CD4-positive, alpha-beta T cell treated with Interleukin-4 for 1 hour (primary cell): ENCODE data around the gene TYRO3.
"Not testable (repeated sequence)": the region's sequence is repeated elsewhere in the genome, so short reads cannot be mapped to it uniquely, and the experiment has no call there.

Experiments
- DNase-seq, 2 donors: peaks; one replicate each; pipeline ENCODE4 v3.0.0-alpha.2; 2020 to 2022

The TYRO3 gene

DNA sequence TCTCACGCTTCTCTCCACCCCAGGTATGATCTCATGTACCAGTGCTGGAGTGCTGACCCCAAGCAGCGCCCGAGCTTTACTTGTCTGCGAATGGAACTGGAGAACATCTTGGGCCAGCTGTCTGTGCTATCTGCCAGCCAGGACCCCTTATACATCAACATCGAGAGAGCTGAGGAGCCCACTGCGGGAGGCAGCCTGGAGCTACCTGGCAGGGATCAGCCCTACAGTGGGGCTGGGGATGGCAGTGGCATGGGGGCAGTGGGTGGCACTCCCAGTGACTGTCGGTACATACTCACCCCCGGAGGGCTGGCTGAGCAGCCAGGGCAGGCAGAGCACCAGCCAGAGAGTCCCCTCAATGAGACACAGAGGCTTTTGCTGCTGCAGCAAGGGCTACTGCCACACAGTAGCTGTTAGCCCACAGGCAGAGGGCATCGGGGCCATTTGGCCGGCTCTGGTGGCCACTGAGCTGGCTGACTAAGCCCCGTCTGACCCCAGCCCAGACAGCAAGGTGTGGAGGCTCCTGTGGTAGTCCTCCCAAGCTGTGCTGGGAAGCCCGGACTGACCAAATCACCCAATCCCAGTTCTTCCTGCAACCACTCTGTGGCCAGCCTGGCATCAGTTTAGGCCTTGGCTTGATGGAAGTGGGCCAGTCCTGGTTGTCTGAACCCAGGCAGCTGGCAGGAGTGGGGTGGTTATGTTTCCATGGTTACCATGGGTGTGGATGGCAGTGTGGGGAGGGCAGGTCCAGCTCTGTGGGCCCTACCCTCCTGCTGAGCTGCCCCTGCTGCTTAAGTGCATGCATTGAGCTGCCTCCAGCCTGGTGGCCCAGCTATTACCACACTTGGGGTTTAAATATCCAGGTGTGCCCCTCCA is 19.1 kb downstream of the TYRO3 start:
- DNase-seq, result no peak

DNA sequence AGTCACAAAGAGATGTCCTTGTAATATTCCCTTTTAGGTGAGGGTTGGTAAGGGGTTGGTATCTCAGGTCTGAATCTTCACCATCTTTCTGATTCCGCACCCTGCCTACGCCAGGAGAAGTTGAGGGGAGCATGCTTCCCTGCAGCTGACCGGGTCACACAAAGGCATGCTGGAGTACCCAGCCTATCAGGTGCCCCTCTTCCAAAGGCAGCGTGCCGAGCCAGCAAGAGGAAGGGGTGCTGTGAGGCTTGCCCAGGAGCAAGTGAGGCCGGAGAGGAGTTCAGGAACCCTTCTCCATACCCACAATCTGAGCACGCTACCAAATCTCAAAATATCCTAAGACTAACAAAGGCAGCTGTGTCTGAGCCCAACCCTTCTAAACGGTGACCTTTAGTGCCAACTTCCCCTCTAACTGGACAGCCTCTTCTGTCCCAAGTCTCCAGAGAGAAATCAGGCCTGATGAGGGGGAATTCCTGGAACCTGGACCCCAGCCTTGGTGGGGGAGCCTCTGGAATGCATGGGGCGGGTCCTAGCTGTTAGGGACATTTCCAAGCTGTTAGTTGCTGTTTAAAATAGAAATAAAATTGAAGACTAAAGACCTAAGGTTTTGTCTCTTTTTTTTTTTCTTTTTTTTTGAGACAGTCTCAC is 19.8 kb downstream of the TYRO3 start:
- DNase-seq, result no peak

- no peak for DNase-seq
Observed at GRCh38 chr15:41581110-41581509, 22.1 kb downstream of the TYRO3 start.

GRCh38 chr15:41583795-41584194 is 24.8 kb downstream of the TYRO3 start:
- DNase-seq, result no peak

GRCh38 chr15:41584636-41585126 is 25.7 kb downstream of the TYRO3 start:
- DNase-seq, result no peak

DNA sequence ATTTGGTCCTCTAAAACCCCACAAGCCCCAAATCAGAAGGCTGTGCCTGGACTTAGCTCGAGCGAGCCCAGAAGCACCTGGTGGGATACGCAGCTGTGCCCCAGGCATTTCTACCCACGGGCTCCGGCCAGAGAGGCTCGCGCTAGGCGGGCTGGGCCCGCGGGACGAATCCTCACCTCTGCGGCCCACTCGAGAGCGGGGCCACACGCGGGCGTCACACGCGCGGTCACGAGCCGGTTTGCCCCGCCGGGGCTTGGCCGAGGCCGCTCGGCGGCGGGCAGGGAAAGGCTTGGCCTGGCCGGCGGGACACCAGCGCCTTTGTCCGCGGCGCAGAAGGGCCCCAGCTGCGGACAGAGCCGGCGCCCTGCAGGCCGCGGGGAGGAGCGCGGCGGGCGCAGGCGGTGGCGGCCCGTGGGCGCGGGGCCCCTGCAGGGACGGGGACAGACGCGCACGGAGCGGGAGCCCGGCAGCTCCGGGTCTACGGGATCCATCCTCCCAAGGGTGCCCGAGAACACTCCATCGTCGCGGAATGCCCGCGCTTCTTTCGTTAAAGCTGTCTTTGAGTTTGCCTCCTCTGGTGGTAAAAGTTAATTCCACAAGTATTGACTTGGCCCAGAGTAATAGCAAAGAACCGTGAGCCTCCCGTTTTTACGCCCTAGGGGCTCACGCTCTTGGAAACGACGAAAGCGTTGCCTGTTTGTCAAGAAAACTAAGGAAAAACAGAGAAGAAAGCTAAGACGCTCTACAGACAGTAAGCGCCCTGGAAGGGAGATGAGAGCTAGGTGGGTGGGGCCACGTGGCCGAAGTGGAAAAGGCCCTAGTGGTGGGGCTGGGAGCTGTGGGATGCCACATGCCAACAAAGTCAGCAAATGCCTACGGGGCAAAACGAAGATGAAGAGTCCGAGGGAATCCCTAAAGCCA is 26.4 kb downstream of the TYRO3 start:
- peak in 1 of 2 donors; percentile 26 for DNase-seq

- not testable (repeated sequence) for DNase-seq
Observed at GRCh38 chr15:41586531-41587282, 27.7 kb downstream of the TYRO3 start.

GRCh38 chr15:41589018-41589417 is 30.0 kb downstream of the TYRO3 start:
- not testable (repeated sequence) for DNase-seq

DNA sequence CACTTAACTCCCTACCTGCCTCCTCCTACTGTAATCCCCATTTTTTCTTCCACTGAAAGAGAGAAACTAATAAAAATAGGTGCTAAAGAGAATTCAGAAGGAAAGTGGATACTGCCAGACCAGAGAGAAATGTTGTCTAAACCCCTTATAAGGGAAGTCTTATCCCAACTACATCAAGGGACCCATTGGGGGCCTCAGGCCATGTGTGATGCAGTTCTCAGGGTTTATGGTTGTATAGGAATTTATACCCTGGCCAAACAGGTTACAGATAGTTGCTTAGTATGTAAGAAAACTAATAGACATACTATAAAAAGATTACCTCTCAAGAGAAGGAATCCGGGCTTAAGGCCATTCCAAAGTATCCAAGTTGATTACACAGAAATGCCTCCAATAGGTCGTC is 30.6 kb downstream of the TYRO3 start:
- DNase-seq, result not testable (repeated sequence)

- DNase-seq, result not testable (repeated sequence)
Observed at GRCh38 chr15:41591217-41591616, 32.2 kb downstream of the TYRO3 start.

- not testable (repeated sequence) for DNase-seq
Observed at GRCh38 chr15:41592718-41593117, 33.7 kb downstream of the TYRO3 start.

DNA sequence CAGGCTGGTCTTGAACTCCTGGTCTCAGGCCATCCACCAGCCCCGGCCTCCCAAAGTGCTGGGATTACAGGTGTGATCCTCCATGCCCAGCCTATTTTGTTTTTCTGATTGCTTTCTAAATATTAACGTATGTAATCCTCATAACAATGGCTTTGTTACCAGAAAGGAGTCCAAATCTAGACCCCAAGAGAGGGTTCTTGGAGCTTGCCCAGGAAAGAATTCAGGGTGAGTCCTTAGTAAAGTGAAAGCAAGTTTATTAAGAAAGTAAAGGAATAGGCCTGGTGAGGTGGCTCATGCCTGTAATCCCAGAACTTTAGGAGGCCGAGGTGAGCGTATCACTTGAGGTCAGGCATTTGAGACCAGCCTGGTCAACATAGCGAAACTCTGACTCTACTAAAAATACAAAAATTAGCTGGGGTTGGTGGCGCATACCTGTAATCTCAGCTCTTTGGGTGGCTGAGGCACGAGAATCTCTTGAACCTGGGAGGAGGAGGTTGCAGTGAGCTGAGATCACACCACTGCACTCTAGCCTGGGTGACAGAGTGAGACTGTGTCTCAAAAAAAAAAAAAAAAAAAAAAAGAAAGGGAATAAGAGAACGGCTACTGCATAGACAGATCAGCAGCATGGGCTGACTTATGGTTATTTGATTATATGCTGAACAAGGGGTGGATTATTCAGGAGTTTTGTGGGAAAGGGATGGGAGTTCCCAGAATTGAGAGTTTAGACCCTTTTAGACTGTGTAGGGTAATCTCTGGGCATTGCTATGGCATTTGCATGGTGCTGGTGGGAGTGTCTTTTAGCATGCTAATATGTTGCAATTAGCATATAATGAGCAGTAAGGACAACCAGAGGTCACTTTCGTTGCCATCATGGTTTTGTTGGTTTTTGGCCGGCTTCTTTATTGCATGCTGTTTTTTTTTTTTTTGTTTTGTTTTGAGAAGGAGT is 36.1 kb downstream of the TYRO3 start:
- DNase-seq, result no peak

DNA sequence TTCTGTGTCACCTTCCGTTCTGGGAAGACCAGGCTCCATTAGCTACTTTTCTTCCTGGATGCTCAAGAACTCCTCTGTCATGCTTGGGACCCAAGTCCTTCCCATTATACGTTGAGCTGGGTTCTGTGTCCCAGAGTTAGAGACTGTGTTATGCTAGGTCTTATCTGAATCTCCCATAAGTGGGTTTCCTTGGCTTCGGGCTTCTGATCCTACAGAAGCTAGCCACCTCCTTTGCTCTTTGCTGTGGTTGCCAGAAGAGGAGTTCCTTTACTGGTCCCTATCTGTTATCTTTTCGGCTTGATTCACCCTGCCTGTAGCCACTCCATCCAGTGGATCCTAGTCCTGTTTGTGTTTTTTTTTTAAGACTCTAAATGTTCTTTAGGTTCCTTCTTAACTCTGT is 38.0 kb downstream of the TYRO3 start:
- no peak for DNase-seq

DNA sequence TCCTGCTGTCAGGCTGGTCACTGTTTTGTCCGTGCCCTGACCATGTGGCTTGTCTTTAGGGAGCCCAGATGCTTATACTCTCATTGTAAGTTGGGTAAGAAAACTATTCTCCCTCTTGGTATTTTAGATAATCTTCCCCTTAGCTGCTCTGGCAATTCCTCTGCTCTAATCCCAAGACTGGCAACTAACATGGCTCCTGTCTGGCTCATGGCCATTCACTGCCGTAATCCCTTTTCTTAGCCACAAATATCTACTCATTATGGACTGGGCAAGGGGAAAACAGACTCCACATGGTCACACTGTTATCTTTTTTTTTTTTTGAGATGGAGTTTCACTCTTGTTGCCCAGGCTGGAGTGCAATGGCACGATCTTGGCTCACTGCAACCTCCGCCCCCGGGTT is 38.8 kb downstream of the TYRO3 start:
- DNase-seq, result no peak

GRCh38 chr15:41599061-41599460 is 40.0 kb downstream of the TYRO3 start:
- DNase-seq, result no peak

DNA sequence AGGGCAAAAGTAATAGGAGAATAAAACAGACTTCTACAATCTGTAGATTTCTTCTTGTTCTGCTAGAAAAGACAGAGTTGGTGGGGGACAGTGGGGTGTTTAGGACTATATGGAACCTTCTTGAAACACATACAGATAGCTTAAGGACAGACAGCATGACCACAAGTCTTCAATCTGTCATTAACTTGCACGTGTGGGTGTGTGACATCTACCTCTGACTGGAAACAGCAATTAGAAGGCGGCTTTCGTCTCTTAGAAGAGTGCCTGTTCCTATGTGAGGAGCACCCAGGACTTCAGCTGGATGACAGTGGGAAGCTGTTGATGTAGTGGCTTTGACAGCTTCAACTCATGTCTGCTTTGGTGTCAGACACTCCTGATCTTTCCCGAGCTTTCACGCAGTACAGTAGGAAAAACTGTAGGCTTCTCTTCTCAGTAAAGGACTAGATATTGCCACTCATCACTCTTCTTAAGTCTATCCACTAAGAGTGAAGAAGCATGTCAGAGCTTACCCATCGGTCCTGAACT is 44.5 kb downstream of the TYRO3 start:
- DNase-seq, result no peak

DNA sequence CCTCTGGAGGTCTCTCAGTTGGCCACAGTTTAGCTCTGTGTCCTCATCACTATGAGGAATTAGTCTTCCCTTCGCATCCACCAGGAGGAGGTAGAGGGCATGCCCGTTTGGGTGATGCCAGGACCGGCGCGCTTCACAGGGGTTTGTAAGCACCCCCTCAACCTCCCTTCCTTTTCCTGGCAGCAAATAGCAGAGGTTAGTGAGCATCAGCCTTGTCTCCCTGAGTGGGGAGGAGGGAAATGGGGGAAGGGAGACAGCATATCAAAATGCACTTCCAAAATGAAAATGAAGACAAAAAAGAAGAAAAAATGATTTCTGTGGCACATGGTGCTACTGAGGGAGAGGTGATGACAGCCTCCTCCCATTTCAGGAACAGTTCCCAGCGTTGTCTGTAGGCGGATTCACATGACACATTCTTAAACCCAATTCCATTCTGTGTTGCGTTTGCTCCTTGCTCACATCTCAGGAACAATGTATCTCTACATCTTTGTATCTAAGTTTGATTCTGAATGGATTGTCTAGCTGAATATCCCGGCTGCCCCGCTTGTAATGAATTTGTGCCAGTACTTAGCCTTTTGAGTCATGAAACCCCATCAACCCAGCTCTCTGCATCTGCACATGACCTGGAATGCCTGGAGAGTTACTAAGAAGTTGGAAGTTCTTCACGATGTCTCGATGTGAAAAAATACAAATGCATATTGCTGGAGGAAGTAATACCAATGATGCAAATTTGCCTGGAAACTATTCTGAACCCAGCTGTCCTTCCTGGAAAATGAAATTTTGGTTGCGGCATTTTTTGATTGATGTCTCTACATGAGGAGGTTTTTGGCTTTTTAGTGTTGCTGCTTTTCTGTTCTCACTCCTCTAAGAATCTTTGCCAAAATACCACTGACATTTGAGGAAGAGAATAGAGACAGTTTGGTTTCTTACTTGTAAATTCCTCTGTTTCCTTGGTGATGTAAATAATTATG is 45.2 kb downstream of the TYRO3 start:
- DNase-seq, result peak; percentile 59 to 60

DNA sequence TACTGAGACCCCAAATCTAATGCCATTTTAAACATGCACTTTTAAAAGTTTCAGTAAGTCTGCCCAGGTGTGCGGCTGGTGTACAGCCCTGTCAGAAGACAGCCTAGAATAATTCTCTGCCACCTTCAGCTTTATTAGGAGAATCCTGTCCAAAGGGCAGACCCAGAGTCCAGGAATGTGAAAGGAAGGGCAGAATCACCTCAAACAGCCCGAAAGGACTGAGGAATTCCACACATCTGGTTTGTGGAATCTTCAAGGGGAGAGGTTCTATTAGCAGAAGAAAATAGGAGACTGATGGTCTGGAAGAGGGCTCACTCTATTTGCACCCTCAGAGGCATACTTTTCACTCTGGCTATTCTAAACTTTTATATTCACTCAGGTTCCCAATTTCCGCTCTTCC is 46.6 kb downstream of the TYRO3 start:
- no peak for DNase-seq

- DNase-seq, result no peak
Observed at GRCh38 chr15:41606997-41607396, 48.0 kb downstream of the TYRO3 start.

GRCh38 chr15:41609123-41609522 is 50.1 kb downstream of the TYRO3 start:
- no peak for DNase-seq
